Suprapubic skin (tissue), 4 donors: Measurements from ENCODE around the gene FOXRED2.

Source experiments
- EP300 ChIP-seq: sonication (generic); formaldehyde crosslinking; IDR thresholded peaks from one replicate; pipeline ENCODE4 v1.6.1; 2017; ENCODE audit warnings: antibody characterized with exemption
- POLR2A ChIP-seq, 2 donors: fragments of 450-650 bp; IDR thresholded peaks; one replicate each; pipeline ENCODE4 v1.6.1; 2017; ENCODE audit warnings: antibody characterized with exemption in 2 of 2, mild to moderate bottlenecking in 2 of 2, moderate library complexity in 2 of 2
- POLR2AphosphoS5 ChIP-seq, 3 donors: sonication (generic); formaldehyde crosslinking; IDR thresholded peaks; one replicate each; pipeline ENCODE4 v1.6.1; 2017; ENCODE audit warnings: antibody characterized with exemption in 3 of 3
- TF ChIP-seq, protein P1 (sequence below), 2 donors: fragments of 200-600 bp in 1 of 2; fragments of 450-650 bp in 1 of 2; sonication (generic) in 1 of 2; IDR thresholded peaks; one replicate each; pipeline ENCODE4 v1.5.1; 2016 to 2019; ENCODE audit warnings: antibody characterized with exemption in 2 of 2, mild to moderate bottlenecking in 1 of 2, moderate library complexity in 1 of 2

DNA sequence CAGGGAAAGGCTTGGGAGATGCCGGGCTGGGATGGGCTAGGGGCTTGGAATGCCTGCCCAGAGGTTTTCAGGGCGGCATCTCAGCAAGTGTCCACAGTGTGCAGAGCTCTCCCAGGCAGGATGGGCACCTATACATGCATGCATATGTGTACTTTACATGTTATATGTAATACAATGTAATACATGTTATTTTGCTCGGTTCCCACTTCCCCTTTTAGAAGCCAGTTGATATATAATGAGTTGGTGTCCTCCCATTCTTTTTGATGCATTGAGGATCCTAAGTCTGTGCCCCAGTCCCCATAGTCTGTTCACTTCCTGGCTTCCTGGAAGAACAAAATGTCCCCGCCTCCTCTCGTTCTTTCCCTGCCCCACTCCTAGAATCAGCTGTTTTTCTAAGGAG is 42.2 kb upstream of the FOXRED2 start:
- TF ChIP-seq, protein P1, sequence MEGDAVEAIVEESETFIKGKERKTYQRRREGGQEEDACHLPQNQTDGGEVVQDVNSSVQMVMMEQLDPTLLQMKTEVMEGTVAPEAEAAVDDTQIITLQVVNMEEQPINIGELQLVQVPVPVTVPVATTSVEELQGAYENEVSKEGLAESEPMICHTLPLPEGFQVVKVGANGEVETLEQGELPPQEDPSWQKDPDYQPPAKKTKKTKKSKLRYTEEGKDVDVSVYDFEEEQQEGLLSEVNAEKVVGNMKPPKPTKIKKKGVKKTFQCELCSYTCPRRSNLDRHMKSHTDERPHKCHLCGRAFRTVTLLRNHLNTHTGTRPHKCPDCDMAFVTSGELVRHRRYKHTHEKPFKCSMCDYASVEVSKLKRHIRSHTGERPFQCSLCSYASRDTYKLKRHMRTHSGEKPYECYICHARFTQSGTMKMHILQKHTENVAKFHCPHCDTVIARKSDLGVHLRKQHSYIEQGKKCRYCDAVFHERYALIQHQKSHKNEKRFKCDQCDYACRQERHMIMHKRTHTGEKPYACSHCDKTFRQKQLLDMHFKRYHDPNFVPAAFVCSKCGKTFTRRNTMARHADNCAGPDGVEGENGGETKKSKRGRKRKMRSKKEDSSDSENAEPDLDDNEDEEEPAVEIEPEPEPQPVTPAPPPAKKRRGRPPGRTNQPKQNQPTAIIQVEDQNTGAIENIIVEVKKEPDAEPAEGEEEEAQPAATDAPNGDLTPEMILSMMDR (IDR thresholded peaks at IDR 0.05): no peak
- TF ChIP-seq POLR2A (IDR thresholded peaks at IDR 0.05) (no peak), EP300 (no peak), POLR2AphosphoS5 (IDR thresholded peaks at IDR 0.05) (no peak)
